Upper lobe of left lung (tissue), 6 donors: ENCODE data around the gene ITCH. TPM values are rescaled to one million over a fixed set of nuclear protein-coding genes. Genes with fewer than 3 reads are reported as not detected.

Source experiments
- ATAC-seq, 2 donors: fragments of 200-7000 bp; cut with Tn5 transposase; one replicate each; pipeline ENCODE4 v1.9.1; 2022; ENCODE audit warnings: mild to moderate bottlenecking in 2 of 2, moderate library complexity in 2 of 2; ENCODE audit not compliant: low FRiP score in 2 of 2
- DNase-seq, 2 donors: peaks; one replicate each; pipeline ENCODE4 v3.0.0-alpha.2; 2019 to 2020
- H3K27ac ChIP-seq, 4 donors: fragments of 200-600 bp; sonication (generic); one replicate each; pipeline ENCODE4 v1.5.1; 2016 to 2019
- H3K27me3 ChIP-seq, 4 donors: fragments of 200-600 bp; sonication (generic); one replicate each; pipeline ENCODE4 v1.5.1; 2017 to 2019
- H3K36me3 ChIP-seq, 4 donors: fragments of 200-600 bp; sonication (generic); one replicate each; pipeline ENCODE4 v1.5.1; 2016 to 2019
- H3K4me1 ChIP-seq, 4 donors: fragments of 200-600 bp; sonication (generic); one replicate each; pipeline ENCODE4 v1.5.1; 2018 to 2019
- H3K4me3 ChIP-seq, 4 donors: fragments of 200-600 bp; sonication (generic); one replicate each; pipeline ENCODE4 v1.5.1; 2017 to 2019; ENCODE audit warnings: mild to moderate bottlenecking in 2 of 4, moderate library complexity in 1 of 4
- H3K9me3 ChIP-seq, 4 donors: fragments of 200-600 bp; sonication (generic); one replicate each; pipeline ENCODE4 v1.5.1; 2018 to 2019
- CTCF ChIP-seq, 6 experiments: fragments of 450-650 bp in 4 of 6; fragments of 200-600 bp in 2 of 6; sonication (generic) in 2 of 6; IDR thresholded peaks; one replicate each; pipeline ENCODE4 v1.5.1; 2016 to 2019; ENCODE audit warnings: antibody characterized with exemption in 6 of 6
- EP300 ChIP-seq, 4 donors: sonication (generic); formaldehyde crosslinking; IDR thresholded peaks; one replicate each; pipeline ENCODE4 v1.5.1; 2017; ENCODE audit warnings: antibody characterized with exemption in 4 of 4, control low read depth in 2 of 4
- POLR2A ChIP-seq, 4 donors: fragments of 450-650 bp; IDR thresholded peaks; one replicate each; pipeline ENCODE4 v1.5.1; 2016 to 2017; ENCODE audit warnings: antibody characterized with exemption in 4 of 4, mild to moderate bottlenecking in 2 of 4
- POLR2AphosphoS5 ChIP-seq, 2 donors: sonication (generic); formaldehyde crosslinking; IDR thresholded peaks; one replicate each; pipeline ENCODE4 v1.5.1; 2017; ENCODE audit warnings: antibody characterized with exemption in 2 of 2
- WGBS, 2 donors: methylation state at CpG; one replicate each; pipeline ENCODE4 v1.1.5; 2017 to 2018; 5-methylcytosine and 5-hydroxymethylcytosine counted together
- total RNA-seq, 6 donors: library from RNA; depleted of rRNA in 4 of 6; stranded (reverse); fragments of >200 nt in 4 of 6; gene quantifications; one replicate each; pipeline versions ENCODE4 v1.1.0 to v1.2.1, GENCODE V29; 2016 to 2021
- donor health status: DM: no; HTN: no; CAD: no; lungs with moderate emphysema.
- donor health status: DM: no; HTN: yes; CAD: no; lungs with severe emphysema.

Gene ITCH
- total RNA-seq, 6 donors from 2014 or later: 26.6 to 57.2 (median 45.5) TPM

GRCh38 chr20:34544109-34544796 lies 181.2 kb downstream of the ITCH start:
- peak overlapping the region in 3 of 4 donors; percentile 9 to 30 (median 9) for H3K4me3 ChIP-seq
- no peak for DNase-seq
- 21 to 33% methylated on average over 13 to 19 of the region's 19 CpGs for WGBS, 2 donors

GRCh38 chr20:34546751-34547181 lies 183.7 kb downstream of the ITCH start:
- no peaks in the 10 kb centered on the region for H3K9me3 ChIP-seq
- H3K4me1 ChIP-seq: peaks cover 0 to 7% (median 2%) of the 10 kb centered on the region in 4 donors
- DNase-seq (no peak), ATAC-seq (no peak)
- no peak overlapping the region for H3K4me3 ChIP-seq
- H3K27ac ChIP-seq: no peak overlapping the region
- peaks cover 0 to 13% (median 5%) of the 10 kb centered on the region in 4 donors for H3K36me3 ChIP-seq
- no peaks in the 10 kb centered on the region for H3K27me3 ChIP-seq
- no peak for TF ChIP-seq CTCF (IDR thresholded peaks at IDR 0.05)
- no peak for TF ChIP-seq POLR2AphosphoS5 (IDR thresholded peaks at IDR 0.05)
- TF ChIP-seq POLR2A (IDR thresholded peaks at IDR 0.05): no peak
- whole genome bisulfite sequencing, 2 donors: 91 to 93% methylated on average over 11 of the region's 11 CpGs

More at GRCh38 chr20:34544109-34544796, 181.2 kb downstream of the ITCH start:
- Histone ChIP-seq H3K27ac (no peak overlapping the region), H3K27me3 (no peaks in the 10 kb centered on the region), H3K9me3 (no peaks in the 10 kb centered on the region), H3K36me3 (peaks cover 10 to 38% (median 26%) of the 10 kb centered on the region in 4 donors), H3K4me1 (peaks cover 0 to 7% (median 2%) of the 10 kb centered on the region in 4 donors)
- TF ChIP-seq CTCF (IDR thresholded peaks at IDR 0.05): no peak
- TF ChIP-seq EP300 (IDR thresholded peaks at IDR 0.05): no peak
- no peak for TF ChIP-seq POLR2A (IDR thresholded peaks at IDR 0.05)
- no peak for TF ChIP-seq POLR2AphosphoS5 (IDR thresholded peaks at IDR 0.05)
- peak in 1 of 2 donors; percentile 54 for ATAC-seq

- 88 to 90% methylated on average over 19 to 22 of the region's 22 CpGs for WGBS, 2 donors
- no peak for DNase-seq
- Histone ChIP-seq H3K27ac (no peak overlapping the region), H3K4me1 (peaks cover 0 to 7% (median 2%) of the 10 kb centered on the region in 4 donors), H3K36me3 (peaks cover 0 to 4% (median 0%) of the 10 kb centered on the region in 4 donors), H3K9me3 (no peaks in the 10 kb centered on the region), H3K4me3 (no peak overlapping the region), H3K27me3 (no peaks in the 10 kb centered on the region)
- peak in 1 of 2 donors; percentile 25 for ATAC-seq
- TF ChIP-seq POLR2AphosphoS5 (IDR thresholded peaks at IDR 0.05) (no peak), POLR2A (IDR thresholded peaks at IDR 0.05) (no peak), CTCF (IDR thresholded peaks at IDR 0.05) (no peak), EP300 (IDR thresholded peaks at IDR 0.05) (no peak)
Observed at GRCh38 chr20:34547844-34548613, 185.0 kb downstream of the ITCH start.

GRCh38 chr20:34549291-34549928 lies 186.3 kb downstream of the ITCH start:
- DNase-seq (no peak), ATAC-seq (peak in 1 of 2 donors; percentile 51)

More at GRCh38 chr20:34549291-34549928, 186.3 kb downstream of the ITCH start:
- H3K36me3 ChIP-seq: no peaks in the 10 kb centered on the region
- H3K9me3 ChIP-seq: no peaks in the 10 kb centered on the region
- 54 to 71% methylated on average over 17 to 20 of the region's 20 CpGs for WGBS, 2 donors
- no peak overlapping the region for H3K4me3 ChIP-seq
- no peaks in the 10 kb centered on the region for H3K27me3 ChIP-seq
- H3K27ac ChIP-seq: no peak overlapping the region
- no peak for TF ChIP-seq POLR2A (IDR thresholded peaks at IDR 0.05)
- no peak for TF ChIP-seq POLR2AphosphoS5 (IDR thresholded peaks at IDR 0.05)
- TF ChIP-seq CTCF (IDR thresholded peaks at IDR 0.05): no peak
- no peak for TF ChIP-seq EP300 (IDR thresholded peaks at IDR 0.05)
- H3K4me1 ChIP-seq: peaks cover 0 to 12% (median 3%) of the 10 kb centered on the region in 4 donors
